Measurements from ENCODE around the gene PCNX3.

Gene PCNX3

DNA sequence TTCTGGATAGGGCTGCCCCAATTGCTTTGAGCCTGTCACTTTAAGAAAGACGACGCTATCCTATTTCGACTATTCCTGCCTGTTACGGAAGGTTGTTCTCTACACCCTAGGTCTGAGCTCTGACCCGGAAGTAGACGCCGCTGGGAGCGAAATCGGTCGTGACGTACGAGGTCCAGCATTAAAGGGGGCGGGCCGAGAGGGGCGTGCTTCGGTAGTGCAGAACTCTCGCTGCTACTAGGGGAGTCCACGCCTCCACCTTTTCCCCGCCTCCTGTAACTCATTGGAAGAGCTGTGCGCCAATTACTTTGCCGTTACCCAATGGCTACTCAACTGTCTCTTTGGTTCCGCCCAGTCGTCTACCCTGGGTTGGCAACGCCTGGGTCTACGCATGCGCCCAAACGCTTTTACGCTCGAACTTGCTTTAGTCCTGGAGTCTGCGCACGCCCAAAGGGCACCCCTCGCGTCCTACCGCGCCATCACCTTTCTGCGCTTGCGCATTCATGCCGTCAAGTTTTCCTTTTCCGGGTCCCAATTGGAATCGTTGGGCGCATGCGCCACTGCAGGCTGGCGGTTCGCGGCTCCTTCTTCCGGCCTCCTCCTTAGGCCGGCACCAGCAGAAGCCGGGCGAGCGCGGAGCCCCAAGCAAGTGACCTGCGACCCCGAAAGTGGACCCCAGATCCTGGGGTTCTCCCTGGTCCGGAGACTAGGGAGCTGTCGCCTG lies at the start of gene PCNX3:
TSS of gene PCNX3 (plus strand) at position 548 of the 721 bp plus-strand sequence. CDS start 536 bp downstream, outside the sequence.
- FAIRE-seq: peak; percentile 99

- no peak for FAIRE-seq
Observed at GRCh38 chr11:65569164-65569972, 46.2 kb upstream of the PCNX3 start.

DNA sequence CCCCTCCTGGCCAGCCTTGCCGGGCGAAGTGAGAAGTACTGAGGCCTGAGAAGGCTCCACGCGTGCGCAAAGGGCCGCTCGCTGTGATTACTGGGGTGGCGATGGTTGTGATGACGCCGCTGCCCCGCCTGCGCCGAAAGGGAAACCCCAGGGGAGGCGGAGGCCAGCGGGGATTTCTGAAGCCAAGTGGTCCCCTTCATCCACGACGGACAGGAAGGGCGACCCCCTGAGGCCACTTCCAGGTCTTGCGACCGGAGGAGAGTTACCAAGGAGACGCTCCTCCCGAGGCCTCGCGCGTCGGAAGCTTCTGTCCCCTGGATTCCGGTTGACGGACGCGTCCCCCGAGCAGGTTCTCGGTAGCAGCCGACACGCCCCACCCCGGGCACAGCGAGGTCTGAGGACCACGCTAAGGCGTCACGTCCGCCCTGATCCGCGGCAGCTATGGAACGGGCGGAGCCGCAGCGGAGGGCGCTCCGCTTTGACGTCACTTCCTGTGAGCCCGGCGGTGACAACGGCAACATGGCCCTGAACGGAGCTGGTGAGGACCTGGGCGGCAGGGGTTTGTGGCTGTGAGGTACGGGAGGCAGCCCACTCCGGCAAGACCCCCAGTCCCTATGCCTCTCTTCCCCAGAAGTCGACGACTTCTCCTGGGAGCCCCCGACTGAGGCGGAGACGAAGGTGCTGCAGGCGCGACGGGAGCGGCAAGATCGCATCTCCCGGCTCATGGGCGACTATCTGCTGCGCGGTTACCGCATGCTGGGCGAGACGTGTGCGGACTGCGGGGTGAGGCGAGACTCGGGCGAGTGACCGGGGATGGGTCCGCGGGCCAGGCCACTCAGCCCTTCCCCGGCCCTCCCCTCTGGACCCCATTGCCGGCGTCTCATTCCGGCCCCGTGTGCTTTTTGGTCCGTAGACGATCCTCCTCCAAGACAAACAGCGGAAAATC lies 45.3 kb upstream of the PCNX3 start, which contains the start of gene ZNRD2:
TSS of gene ZNRD2 (plus strand) at position 505 of the 946 bp plus-strand sequence. CDS start at position 520, 15 bp downstream.
- peak; percentile 74 for FAIRE-seq

DNA sequence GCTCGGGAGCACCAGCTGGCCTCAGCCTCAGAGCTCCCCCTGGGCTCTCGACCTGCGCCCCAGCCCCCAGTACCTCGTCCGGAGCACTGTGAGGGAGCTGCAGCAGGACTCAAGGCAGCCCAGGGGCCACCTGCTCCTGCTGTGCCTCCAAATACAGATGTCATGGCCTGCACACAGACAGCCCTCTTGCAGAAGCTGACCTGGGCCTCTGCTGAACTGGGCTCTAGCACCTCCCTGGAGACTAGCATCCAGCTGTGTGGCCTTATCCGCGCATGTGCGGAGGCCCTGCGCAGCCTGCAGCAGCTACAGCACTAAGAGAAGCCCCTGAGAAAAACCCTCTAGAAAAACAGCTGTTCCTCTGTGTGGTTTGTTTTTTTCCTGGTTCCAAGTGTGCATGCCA lies 44.2 kb upstream of the PCNX3 start:
- FAIRE-seq: no peak

DNA sequence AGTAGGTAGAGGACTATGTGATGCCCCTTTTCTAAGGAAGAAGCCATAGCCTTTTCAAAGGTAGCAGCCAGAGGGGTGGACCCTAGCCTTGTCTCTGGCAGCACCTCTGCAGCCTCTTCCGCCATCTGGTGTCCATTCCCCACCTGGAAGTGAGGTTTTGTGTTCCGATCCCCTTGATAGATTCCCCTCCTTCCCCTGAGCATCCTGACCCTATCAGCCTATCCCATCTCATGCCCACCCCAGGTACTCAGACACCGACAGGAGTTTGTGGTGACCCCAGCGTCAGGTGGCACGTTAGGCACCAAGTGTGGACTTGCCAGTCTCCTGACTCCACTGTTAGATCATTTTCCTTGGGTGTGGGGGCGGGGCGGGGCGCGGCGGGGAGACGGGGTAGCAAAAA lies 43.6 kb upstream of the PCNX3 start:
- no peak for FAIRE-seq

GRCh38 chr11:65572356-65573051 lies 43.1 kb upstream of the PCNX3 start, which contains the start of gene FAM89B:
Gene FAM89B (plus strand): TSS chr11:65572538. CDS start chr11:65572670, 132 bp downstream.
- FAIRE-seq: no peak

- FAIRE-seq: no peak
Observed at GRCh38 chr11:65573391-65574079, 42.0 kb upstream of the PCNX3 start.

- FAIRE-seq: no peak
Observed at GRCh38 chr11:65574109-65574810, 41.3 kb upstream of the PCNX3 start.

- FAIRE-seq: no peak
Observed at GRCh38 chr11:65574811-65575567, 40.6 kb upstream of the PCNX3 start.

DNA sequence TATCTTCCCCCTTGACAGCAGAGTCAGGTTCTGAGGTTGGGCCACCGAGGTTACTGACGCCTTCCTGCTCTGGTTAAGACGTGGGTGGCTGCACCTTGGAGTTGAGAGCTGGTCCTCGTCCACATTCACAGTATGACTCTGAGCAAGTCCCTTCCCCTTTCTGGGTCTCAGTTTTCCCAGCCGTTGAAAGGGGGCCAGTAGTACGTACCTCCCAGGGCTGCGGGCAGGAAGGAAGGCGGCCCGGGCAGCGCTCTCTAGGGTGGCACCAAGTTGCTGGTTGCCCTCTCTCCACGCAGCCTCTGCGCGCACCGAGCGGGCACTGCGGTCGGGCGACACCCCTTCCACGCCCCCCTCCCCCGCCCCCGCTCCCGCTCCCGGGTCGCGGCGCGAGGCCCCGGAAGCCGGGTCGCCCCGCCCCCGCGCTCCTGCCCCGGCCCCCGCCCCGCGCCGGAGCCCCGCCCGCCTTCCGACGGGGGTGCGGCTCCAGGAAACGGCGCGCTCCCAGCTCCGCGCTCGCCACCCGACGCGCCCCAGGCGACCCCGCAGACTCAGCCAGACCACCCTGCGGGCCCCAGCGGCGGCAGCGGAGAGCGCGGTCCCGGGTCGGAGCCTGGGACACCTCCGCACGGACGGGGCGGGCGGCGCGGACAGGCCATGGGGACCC lies 39.9 kb upstream of the PCNX3 start, which contains the start of gene EHBP1L1:
TSS of gene EHBP1L1 (plus strand) at position 486 of the 664 bp plus-strand sequence. CDS start 250 bp downstream, outside the sequence.
- FAIRE-seq: no peak

- no peak for FAIRE-seq
Observed at GRCh38 chr11:65576232-65576866, 39.2 kb upstream of the PCNX3 start.

- FAIRE-seq: no peak
Observed at GRCh38 chr11:65576867-65577755, 38.5 kb upstream of the PCNX3 start.

DNA sequence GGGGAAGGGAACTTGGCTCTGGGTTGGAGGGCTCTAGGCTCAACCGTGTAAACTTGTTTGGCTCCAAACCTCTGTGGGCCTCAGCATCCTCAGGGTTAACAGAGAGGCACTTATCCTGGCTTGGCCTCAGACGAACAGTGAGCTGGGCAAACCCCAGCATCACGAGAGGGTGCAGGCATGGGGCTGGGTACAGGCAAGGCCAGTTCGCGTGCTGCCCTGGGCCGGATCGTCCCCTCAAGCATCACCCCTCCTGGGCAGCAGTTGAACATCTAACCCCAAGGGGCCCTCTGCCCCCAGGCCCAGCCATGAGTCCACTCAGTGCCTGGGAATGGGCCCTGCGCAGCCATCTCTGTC lies 37.8 kb upstream of the PCNX3 start:
- FAIRE-seq: no peak

DNA sequence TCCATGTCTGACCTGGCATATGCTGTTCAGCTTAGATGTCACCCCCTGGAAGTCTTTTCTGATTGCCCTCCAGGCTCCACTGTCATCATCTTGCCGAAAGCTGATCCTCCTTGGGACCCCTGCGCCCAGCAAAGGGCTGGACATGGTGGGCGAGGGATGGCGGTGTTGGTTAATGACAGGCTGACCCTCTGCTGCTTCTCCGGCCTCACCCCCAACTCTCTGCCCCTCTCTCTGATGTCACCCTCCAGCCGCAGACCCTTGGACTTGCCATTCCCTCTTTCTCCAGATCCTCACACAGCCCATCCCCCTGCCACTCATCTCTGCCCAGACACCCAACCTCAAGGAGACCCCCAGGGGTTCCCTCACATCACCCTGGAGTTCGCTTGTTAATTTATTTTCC lies 37.4 kb upstream of the PCNX3 start:
- FAIRE-seq: no peak

- FAIRE-seq: no peak
Observed at GRCh38 chr11:65578667-65579066, 36.9 kb upstream of the PCNX3 start.

DNA sequence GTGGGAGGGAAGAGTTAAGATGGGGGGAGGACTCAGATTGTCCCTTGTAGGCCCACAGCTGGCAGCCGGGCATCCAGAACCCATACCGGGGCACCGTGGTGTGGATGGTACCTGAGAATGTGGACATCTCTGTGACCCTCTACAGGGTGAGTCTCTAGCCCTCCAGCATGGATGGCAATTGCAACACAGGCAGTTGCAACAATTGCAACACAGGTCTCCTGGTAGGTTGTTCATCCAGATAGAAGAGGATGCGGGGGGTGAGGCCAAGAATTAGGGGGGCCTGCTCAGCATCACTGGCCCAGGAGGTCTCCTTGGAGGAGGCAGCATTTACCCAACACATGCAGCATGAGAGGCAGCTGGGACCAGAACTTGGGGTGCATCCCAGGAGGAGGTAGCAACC lies 36.3 kb upstream of the PCNX3 start:
- FAIRE-seq: no peak

DNA sequence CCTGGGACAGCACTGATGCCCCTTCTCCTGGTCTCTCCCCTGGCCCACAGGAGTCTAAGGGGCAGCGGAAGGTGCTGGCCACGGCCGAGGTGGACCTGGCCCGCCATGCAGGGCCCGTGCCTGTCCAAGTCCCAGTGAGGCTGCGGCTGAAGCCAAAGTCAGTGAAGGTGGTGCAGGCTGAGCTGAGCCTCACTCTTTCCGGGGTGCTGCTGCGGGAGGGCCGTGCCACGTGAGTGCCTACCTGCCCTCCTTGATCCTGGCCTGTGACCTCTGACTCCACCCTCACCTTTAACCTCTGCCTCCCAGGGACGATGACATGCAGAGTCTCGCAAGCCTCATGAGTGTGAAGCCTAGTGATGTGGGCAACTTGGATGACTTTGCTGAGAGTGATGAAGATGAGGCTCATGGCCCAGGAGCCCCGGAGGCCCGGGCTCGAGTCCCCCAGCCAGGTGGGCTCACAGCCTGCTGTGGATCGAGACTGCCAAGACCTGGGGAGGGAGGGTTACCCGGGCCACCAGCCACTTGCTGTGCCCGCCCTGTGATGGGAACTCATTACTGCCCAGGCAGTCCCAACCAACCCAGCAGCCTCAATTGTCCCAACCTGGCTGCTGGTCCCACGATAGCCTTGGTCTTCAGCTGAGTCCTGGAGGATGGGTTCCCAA lies 35.4 kb upstream of the PCNX3 start:
- FAIRE-seq: no peak
